ENCODE data around the gene NACC1. TPM values are rescaled to one million over a fixed set of nuclear protein-coding genes. Genes with fewer than 3 reads are reported as not detected.

Gene NACC1
- total and polyA plus RNA-seq, 2 of the 13 experiments (the other 11 are each of a cell fraction or from before 2014, with no cell fraction given): 31.8 to 42.3 TPM

GRCh38 chr19:13117772-13118423 lies at the start of gene NACC1 (continued):
- TF ChIP-seq KDM2A (CRISPR knock-in tag; IDR thresholded peaks at IDR 0.05; ENCODE audit: borderline replicate concordance, low read depth) (peak; percentile 21; the same call in 1 of the 2 replicates), ZFYVE20 (CRISPR knock-in tag; IDR thresholded peaks at IDR 0.05; ENCODE audit: borderline replicate concordance, low read depth) (no peak), ESRRA (CRISPR knock-in tag; IDR thresholded peaks at IDR 0.05; ENCODE audit: low read depth) (peak; percentile 44; the same call in 1 of the 2 replicates), ZNF567 (CRISPR knock-in tag; IDR thresholded peaks at IDR 0.05; ENCODE audit: borderline replicate concordance) (no peak), CEBPB (IDR thresholded peaks at IDR 0.05; ENCODE audit: borderline replicate concordance, low read depth, low read length) (no peak), ZNF44 (CRISPR knock-in tag; IDR thresholded peaks at IDR 0.05) (no peak), ZBED4 (CRISPR knock-in tag; IDR thresholded peaks at IDR 0.05; ENCODE audit: borderline replicate concordance) (no peak), KAT7 (CRISPR knock-in tag; IDR thresholded peaks at IDR 0.05; ENCODE audit: borderline replicate concordance) (no peak), EEA1 (CRISPR knock-in tag; IDR thresholded peaks at IDR 0.05; ENCODE audit: borderline replicate concordance) (no peak), ZNF296 (CRISPR knock-in tag; conservative IDR thresholded peaks at IDR 0.05) (no peak), CHD2 (IDR thresholded peaks at IDR 0.05; ENCODE audit: low read depth, low read length) (no peak), ZBTB42 (CRISPR knock-in tag; IDR thresholded peaks at IDR 0.05) (no peak), YEATS2 (CRISPR knock-in tag; IDR thresholded peaks at IDR 0.05; ENCODE audit: borderline replicate concordance) (peak; percentile 21; the same call in 1 of the 2 replicates), ZNF549 (CRISPR knock-in tag; IDR thresholded peaks at IDR 0.05) (no peak), TCF12 (IDR thresholded peaks at IDR 0.05) (no peak), TCF12 (CRISPR knock-in tag; IDR thresholded peaks at IDR 0.05) (no peak)
- TF ChIP-seq, protein P1, sequence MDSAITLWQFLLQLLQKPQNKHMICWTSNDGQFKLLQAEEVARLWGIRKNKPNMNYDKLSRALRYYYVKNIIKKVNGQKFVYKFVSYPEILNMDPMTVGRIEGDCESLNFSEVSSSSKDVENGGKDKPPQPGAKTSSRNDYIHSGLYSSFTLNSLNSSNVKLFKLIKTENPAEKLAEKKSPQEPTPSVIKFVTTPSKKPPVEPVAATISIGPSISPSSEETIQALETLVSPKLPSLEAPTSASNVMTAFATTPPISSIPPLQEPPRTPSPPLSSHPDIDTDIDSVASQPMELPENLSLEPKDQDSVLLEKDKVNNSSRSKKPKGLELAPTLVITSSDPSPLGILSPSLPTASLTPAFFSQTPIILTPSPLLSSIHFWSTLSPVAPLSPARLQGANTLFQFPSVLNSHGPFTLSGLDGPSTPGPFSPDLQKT (CRISPR knock-in tag; IDR thresholded peaks at IDR 0.05; ENCODE audit: borderline replicate concordance): no peak
- TF ChIP-seq, protein P2, sequence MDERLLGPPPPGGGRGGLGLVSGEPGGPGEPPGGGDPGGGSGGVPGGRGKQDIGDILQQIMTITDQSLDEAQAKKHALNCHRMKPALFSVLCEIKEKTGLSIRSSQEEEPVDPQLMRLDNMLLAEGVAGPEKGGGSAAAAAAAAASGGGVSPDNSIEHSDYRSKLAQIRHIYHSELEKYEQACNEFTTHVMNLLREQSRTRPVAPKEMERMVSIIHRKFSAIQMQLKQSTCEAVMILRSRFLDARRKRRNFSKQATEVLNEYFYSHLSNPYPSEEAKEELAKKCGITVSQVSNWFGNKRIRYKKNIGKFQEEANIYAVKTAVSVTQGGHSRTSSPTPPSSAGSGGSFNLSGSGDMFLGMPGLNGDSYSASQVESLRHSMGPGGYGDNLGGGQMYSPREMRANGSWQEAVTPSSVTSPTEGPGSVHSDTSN (CRISPR knock-in tag; IDR thresholded peaks at IDR 0.05): no peak
- TF ChIP-seq, protein P3, sequence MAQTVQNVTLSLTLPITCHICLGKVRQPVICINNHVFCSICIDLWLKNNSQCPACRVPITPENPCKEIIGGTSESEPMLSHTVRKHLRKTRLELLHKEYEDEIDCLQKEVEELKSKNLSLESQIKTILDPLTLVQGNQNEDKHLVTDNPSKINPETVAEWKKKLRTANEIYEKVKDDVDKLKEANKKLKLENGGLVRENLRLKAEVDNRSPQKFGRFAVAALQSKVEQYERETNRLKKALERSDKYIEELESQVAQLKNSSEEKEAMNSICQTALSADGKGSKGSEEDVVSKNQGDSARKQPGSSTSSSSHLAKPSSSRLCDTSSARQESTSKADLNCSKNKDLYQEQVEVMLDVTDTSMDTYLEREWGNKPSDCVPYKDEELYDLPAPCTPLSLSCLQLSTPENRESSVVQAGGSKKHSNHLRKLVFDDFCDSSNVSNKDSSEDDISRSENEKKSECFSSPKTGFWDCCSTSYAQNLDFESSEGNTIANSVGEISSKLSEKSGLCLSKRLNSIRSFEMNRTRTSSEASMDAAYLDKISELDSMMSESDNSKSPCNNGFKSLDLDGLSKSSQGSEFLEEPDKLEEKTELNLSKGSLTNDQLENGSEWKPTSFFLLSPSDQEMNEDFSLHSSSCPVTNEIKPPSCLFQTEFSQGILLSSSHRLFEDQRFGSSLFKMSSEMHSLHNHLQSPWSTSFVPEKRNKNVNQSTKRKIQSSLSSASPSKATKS (CRISPR knock-in tag; IDR thresholded peaks at IDR 0.05): no peak
- TF ChIP-seq, protein P4, sequence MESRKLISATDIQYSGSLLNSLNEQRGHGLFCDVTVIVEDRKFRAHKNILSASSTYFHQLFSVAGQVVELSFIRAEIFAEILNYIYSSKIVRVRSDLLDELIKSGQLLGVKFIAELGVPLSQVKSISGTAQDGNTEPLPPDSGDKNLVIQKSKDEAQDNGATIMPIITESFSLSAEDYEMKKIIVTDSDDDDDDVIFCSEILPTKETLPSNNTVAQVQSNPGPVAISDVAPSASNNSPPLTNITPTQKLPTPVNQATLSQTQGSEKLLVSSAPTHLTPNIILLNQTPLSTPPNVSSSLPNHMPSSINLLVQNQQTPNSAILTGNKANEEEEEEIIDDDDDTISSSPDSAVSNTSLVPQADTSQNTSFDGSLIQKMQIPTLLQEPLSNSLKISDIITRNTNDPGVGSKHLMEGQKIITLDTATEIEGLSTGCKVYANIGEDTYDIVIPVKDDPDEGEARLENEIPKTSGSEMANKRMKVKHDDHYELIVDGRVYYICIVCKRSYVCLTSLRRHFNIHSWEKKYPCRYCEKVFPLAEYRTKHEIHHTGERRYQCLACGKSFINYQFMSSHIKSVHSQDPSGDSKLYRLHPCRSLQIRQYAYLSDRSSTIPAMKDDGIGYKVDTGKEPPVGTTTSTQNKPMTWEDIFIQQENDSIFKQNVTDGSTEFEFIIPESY (CRISPR knock-in tag; IDR thresholded peaks at IDR 0.05): no peak

All from HepG2 (cell line).